ENCODE measurements around the gene MSTN.

MSTN gene

DNA sequence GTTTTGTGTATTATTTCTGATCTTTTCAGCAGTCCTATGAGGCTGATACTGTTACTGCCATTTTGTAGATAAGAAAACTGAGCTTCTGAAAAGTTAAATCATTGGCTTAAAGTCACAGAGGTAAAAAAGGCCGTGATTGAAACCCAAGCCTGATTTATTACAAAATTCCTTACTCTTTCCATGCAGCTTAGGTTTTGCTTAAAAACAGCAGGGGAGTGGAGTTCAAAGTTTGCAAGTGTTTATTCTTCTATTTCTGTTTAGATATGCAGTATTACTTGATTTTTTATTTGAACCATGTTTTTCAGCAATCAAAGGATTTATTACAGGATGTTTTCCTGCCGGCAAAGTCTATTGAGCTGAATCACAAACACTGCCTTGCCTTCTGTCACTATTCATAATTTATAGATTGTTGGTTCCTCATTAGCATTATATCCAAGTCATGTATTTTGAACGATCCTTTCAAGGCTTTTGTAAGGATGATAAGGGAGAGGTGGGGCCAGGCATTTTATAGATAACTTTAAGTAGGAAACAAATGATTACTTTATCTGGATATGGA, 31.9 kb upstream of the MSTN start:
- H3K36me3 ChIP-seq (ENCODE audit: control insufficient read depth in 2 of 2, insufficient read depth in 2 of 2, low read length in 2 of 2): no peaks in the 10 kb centered on the region
- H3K4me1 ChIP-seq (ENCODE audit: control insufficient read depth, insufficient read depth, low read length): no peaks in the 10 kb centered on the region
- no peak overlapping the region for H3K4me3 ChIP-seq (ENCODE audit: low read length in 2 of 2)
- H3K27ac ChIP-seq (ENCODE audit: low read length): no peak overlapping the region
- no peaks in the 10 kb centered on the region for H3K9me3 ChIP-seq (ENCODE audit: control insufficient read depth in 2 of 2, low read length in 2 of 2)
- H3K9ac ChIP-seq (ENCODE audit: low read length in 2 of 2): no peak overlapping the region
- H3K27me3 ChIP-seq (ENCODE audit: control insufficient read depth in 1 of 2, insufficient read depth in 2 of 2, low read length in 2 of 2): no peaks in the 10 kb centered on the region

DNA sequence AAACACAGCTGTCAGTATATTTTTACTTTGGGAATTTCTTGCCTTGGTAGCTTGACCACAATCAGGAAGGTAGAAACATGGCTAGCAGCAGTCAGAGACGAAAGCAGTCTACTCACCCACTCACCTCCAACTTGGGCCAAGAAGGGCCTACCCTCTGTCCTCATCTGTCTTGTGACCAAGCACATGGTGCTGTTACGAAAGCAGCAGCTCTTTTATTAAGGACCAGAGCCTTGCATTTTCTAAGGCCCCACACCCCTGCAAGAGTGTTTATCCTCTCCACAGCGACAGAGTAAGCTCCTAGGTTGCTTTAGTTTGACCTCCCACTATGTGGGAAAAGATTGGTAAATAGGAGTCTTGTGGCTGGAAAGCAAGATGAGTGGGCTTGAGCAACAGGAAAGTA, 31.3 kb upstream of the MSTN start:
- H3K4me1 ChIP-seq (ENCODE audit: control insufficient read depth, insufficient read depth, low read length): no peaks in the 10 kb centered on the region
- H3K9me3 ChIP-seq (ENCODE audit: control insufficient read depth in 2 of 2, low read length in 2 of 2): no peaks in the 10 kb centered on the region
- H3K4me3 ChIP-seq (ENCODE audit: low read length in 2 of 2): no peak overlapping the region
- no peak overlapping the region for H3K9ac ChIP-seq (ENCODE audit: low read length in 2 of 2)
- no peaks in the 10 kb centered on the region for H3K36me3 ChIP-seq (ENCODE audit: control insufficient read depth in 2 of 2, insufficient read depth in 2 of 2, low read length in 2 of 2)
- H3K27ac ChIP-seq (ENCODE audit: low read length): no peak overlapping the region
- H3K27me3 ChIP-seq (ENCODE audit: control insufficient read depth in 1 of 2, insufficient read depth in 2 of 2, low read length in 2 of 2): no peaks in the 10 kb centered on the region

DNA sequence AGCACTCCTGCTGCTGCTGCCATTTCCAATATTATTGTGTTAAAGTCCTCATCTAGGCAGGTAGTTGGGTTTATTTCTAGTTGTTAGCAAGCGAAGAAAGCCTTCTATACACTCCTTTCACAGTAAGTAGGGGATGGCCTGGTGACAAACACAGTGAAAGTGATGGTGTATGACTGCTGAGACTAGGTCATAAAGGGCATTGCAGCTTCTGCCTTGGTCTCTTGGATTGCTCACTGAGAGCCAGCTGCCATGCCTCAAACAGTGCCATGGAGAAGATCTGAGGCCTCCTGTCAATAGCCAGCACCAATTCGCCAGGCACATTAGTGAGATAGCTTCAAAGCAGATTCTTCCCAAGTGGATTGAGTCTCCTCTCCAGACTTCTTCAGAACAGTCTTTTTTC, 27.6 kb upstream of the MSTN start:
- Histone ChIP-seq H3K27me3 (ENCODE audit: control insufficient read depth in 1 of 2, insufficient read depth in 2 of 2, low read length in 2 of 2) (no peaks in the 10 kb centered on the region), H3K9me3 (ENCODE audit: control insufficient read depth in 2 of 2, low read length in 2 of 2) (no peaks in the 10 kb centered on the region), H3K4me3 (ENCODE audit: low read length in 2 of 2) (no peak overlapping the region), H3K9ac (ENCODE audit: low read length in 2 of 2) (no peak overlapping the region), H3K4me1 (ENCODE audit: control insufficient read depth, insufficient read depth, low read length) (no peaks in the 10 kb centered on the region), H3K36me3 (ENCODE audit: control insufficient read depth in 2 of 2, insufficient read depth in 2 of 2, low read length in 2 of 2) (no peaks in the 10 kb centered on the region), H3K27ac (ENCODE audit: low read length) (no peak overlapping the region)

DNA sequence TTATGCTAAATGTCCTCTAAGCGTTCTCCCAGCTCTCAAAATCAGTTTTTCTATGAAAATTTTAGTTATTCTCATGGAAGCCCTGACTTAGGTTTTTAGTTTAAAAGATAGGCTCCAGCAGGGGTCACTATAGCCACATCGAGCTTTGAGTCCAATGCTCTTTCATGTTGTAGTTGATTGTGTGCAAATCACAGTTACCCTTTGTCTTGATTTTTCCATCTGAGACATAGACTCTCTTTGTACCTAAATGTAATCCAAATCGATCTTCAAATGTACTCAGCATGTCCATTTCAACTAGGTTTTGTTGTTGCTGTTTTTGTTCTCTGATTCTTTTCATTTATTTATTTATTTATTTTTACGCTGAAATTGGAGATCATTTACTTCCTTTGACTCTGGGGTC, 26.4 kb upstream of the MSTN start:
- Histone ChIP-seq H3K27ac (ENCODE audit: low read length) (no peak overlapping the region), H3K9ac (ENCODE audit: low read length in 2 of 2) (no peak overlapping the region), H3K27me3 (ENCODE audit: control insufficient read depth in 1 of 2, insufficient read depth in 2 of 2, low read length in 2 of 2) (no peaks in the 10 kb centered on the region), H3K9me3 (ENCODE audit: control insufficient read depth in 2 of 2, low read length in 2 of 2) (no peaks in the 10 kb centered on the region), H3K36me3 (ENCODE audit: control insufficient read depth in 2 of 2, insufficient read depth in 2 of 2, low read length in 2 of 2) (no peaks in the 10 kb centered on the region), H3K4me1 (ENCODE audit: control insufficient read depth, insufficient read depth, low read length) (no peaks in the 10 kb centered on the region), H3K4me3 (ENCODE audit: low read length in 2 of 2) (no peak overlapping the region)

DNA sequence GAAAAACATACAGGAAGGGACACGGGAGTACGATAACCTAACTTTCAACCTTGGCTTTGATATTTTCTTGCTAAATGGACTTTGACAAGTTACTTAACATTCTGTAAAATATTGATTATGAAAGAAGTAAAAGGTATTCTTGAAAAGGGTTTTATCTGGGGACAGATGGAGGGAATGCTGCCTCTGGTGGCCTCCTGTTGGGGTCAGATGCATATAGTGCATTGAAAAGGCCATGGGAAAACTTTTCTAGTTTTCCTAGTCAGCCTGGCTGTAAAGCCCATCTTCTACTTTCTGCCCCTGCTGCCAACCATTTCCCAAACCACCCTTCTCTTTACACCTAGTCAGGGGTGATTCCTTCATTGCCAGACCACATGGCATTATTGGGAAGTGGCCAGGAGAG, 22.2 kb upstream of the MSTN start:
- H3K4me1 ChIP-seq (ENCODE audit: control insufficient read depth, insufficient read depth, low read length): no peaks in the 10 kb centered on the region
- H3K9me3 ChIP-seq (ENCODE audit: control insufficient read depth in 2 of 2, low read length in 2 of 2): no peaks in the 10 kb centered on the region
- no peaks in the 10 kb centered on the region for H3K36me3 ChIP-seq (ENCODE audit: control insufficient read depth in 2 of 2, insufficient read depth in 2 of 2, low read length in 2 of 2)
- H3K27me3 ChIP-seq (ENCODE audit: control insufficient read depth in 1 of 2, insufficient read depth in 2 of 2, low read length in 2 of 2): no peaks in the 10 kb centered on the region
- no peak overlapping the region for H3K27ac ChIP-seq (ENCODE audit: low read length)
- H3K9ac ChIP-seq (ENCODE audit: low read length in 2 of 2): no peak overlapping the region
- no peak overlapping the region for H3K4me3 ChIP-seq (ENCODE audit: low read length in 2 of 2)

DNA sequence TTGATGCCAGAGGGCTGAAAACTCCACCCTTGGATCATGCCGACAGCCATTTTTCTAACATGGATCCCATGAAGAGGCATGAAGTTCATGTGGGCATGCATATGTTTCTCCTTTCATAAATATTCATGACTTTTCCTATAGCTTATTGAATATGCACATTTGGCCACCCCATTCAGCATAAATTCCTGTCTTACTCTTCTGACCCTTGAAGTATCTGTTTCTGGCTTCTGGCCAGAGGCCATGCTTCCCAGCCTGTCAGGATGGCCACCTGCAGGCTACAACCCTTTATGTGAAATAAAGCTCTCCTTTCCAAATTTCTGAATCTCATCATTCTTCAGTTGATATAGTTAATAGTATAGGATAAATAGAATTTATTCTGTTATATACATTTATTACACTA, 19.6 kb upstream of the MSTN start:
- H3K9me3 ChIP-seq (ENCODE audit: control insufficient read depth in 2 of 2, low read length in 2 of 2): no peaks in the 10 kb centered on the region
- H3K4me1 ChIP-seq (ENCODE audit: control insufficient read depth, insufficient read depth, low read length): no peaks in the 10 kb centered on the region
- no peak overlapping the region for H3K9ac ChIP-seq (ENCODE audit: low read length in 2 of 2)
- no peaks in the 10 kb centered on the region for H3K27me3 ChIP-seq (ENCODE audit: control insufficient read depth in 1 of 2, insufficient read depth in 2 of 2, low read length in 2 of 2)
- no peaks in the 10 kb centered on the region for H3K36me3 ChIP-seq (ENCODE audit: control insufficient read depth in 2 of 2, insufficient read depth in 2 of 2, low read length in 2 of 2)
- no peak overlapping the region for H3K27ac ChIP-seq (ENCODE audit: low read length)
- H3K4me3 ChIP-seq (ENCODE audit: low read length in 2 of 2): no peak overlapping the region

DNA sequence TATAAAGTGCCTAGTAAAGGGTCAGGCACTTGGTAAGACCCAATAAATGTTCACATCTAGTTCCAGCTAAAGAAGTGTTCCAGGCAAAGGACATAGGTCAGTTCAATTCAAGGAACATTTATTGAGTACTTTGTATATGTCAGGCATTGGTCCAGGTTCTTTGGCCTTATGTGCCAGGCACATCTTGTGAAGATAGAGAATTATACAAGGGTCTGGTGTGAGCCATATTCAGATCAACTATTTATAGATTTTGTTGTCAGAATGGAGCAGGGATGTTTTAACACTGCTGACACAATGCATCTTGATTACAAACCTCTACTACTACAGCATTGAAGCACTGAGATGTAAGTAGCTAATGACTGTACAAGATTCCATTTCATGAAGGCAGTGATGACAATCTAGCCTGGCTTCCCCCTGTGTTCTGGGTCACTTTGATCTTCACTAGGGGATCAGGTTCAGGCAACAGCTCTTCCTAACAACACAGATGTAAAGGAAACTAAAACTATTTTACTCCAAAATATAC, 18.1 kb upstream of the MSTN start:
- H3K9ac ChIP-seq (ENCODE audit: low read length in 2 of 2): no peak overlapping the region
- H3K36me3 ChIP-seq (ENCODE audit: control insufficient read depth in 2 of 2, insufficient read depth in 2 of 2, low read length in 2 of 2): no peaks in the 10 kb centered on the region

DNA sequence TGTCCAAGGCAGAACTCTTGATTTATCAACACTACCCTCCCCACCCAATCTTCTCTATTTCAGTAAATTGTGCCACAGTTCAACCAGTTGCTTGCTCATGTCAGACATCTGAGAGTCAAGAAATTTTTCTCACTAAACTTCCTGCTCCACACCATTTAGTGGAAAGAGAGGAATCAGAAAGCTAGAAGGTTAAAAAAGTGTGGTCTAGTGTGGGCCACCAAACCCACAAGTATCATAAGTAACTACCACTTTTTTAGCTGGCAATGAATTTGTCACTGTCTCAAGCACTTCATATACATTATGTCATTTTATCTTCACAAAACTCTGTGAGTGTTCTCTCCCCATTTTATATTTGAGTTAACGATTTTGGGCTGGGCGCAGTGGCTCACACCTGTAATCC, 16.6 kb upstream of the MSTN start:
- Histone ChIP-seq H3K36me3 (ENCODE audit: control insufficient read depth in 2 of 2, insufficient read depth in 2 of 2, low read length in 2 of 2) (no peaks in the 10 kb centered on the region), H3K27ac (ENCODE audit: low read length) (no peak overlapping the region), H3K4me1 (ENCODE audit: control insufficient read depth, insufficient read depth, low read length) (no peaks in the 10 kb centered on the region), H3K27me3 (ENCODE audit: control insufficient read depth in 1 of 2, insufficient read depth in 2 of 2, low read length in 2 of 2) (no peaks in the 10 kb centered on the region), H3K9me3 (ENCODE audit: control insufficient read depth in 2 of 2, low read length in 2 of 2) (no peaks in the 10 kb centered on the region), H3K4me3 (ENCODE audit: low read length in 2 of 2) (no peak overlapping the region), H3K9ac (ENCODE audit: low read length in 2 of 2) (no peak overlapping the region)

More for the DNA sequence above, 18.1 kb upstream of the MSTN start:
- H3K27ac ChIP-seq (ENCODE audit: low read length): no peak overlapping the region
- H3K27me3 ChIP-seq (ENCODE audit: control insufficient read depth in 1 of 2, insufficient read depth in 2 of 2, low read length in 2 of 2): no peaks in the 10 kb centered on the region
- H3K4me1 ChIP-seq (ENCODE audit: control insufficient read depth, insufficient read depth, low read length): no peaks in the 10 kb centered on the region
- no peak overlapping the region for H3K4me3 ChIP-seq (ENCODE audit: low read length in 2 of 2)
- no peaks in the 10 kb centered on the region for H3K9me3 ChIP-seq (ENCODE audit: control insufficient read depth in 2 of 2, low read length in 2 of 2)

DNA sequence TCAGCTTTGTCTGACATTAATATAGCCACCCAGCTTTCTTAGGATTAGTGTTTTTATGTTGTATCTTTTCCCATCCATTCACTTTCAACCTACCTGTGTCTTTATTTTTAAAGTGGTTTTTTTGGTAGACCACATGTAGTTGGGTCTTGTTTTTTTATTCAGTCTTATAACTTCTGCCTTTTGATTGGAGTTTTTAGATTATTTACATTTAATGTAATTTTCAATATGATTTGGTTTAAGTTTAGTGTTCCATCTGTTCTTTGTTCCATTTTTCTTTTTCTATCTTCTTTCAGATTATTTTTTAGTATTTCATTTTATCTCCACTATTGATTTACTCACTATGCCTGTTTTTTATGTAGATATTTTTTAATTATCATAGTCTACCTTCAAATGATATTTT, 13.1 kb upstream of the MSTN start:
- Histone ChIP-seq H3K27ac (ENCODE audit: low read length) (no peak overlapping the region), H3K9me3 (ENCODE audit: control insufficient read depth in 2 of 2, low read length in 2 of 2) (no peaks in the 10 kb centered on the region), H3K27me3 (ENCODE audit: control insufficient read depth in 1 of 2, insufficient read depth in 2 of 2, low read length in 2 of 2) (no peaks in the 10 kb centered on the region), H3K36me3 (ENCODE audit: control insufficient read depth in 2 of 2, insufficient read depth in 2 of 2, low read length in 2 of 2) (no peaks in the 10 kb centered on the region), H3K9ac (ENCODE audit: low read length in 2 of 2) (no peak overlapping the region), H3K4me3 (ENCODE audit: low read length in 2 of 2) (no peak overlapping the region), H3K4me1 (ENCODE audit: control insufficient read depth, insufficient read depth, low read length) (no peaks in the 10 kb centered on the region)

DNA sequence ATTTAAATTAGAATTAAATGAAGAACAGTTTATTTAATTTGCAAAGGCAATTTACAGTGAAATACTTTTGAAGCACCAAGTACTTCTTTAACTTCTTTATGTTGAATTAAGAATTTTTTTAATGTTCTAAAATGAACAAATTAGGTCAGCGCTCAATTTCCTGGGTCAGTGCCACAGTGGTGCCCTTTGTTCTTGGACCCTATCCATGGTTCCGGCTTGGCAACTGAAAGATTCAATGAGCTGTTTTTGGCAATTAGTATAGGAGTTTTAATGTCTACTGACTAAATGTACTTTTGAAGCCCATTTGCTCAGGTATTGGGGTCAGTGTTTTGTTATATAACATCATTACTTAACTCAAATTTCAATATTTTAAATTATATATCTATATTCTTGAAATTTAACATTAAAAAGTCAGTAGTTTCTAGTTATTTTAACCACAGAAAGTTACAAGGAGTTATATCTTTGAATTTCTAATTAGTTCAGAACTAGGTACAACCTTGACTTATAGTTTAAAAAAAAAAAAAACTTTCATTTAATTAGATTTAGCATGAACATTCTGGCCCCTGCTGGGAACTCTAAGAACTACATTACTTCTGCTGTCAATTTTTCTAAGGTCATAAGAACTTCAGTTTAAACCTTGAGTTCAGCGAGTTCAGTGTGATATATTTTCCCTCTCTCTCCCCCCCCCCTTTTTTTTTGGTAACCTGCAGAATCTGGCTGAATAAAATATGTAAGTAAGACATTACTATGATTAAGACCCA, 7.6 kb upstream of the MSTN start:
- no peak overlapping the region for H3K9ac ChIP-seq (ENCODE audit: low read length in 2 of 2)
- H3K27ac ChIP-seq (ENCODE audit: low read length): no peak overlapping the region
- H3K4me1 ChIP-seq (ENCODE audit: control insufficient read depth, insufficient read depth, low read length): no peaks in the 10 kb centered on the region
- H3K9me3 ChIP-seq (ENCODE audit: control insufficient read depth in 2 of 2, low read length in 2 of 2): no peaks in the 10 kb centered on the region
- H3K4me3 ChIP-seq (ENCODE audit: low read length in 2 of 2): no peak overlapping the region
- H3K27me3 ChIP-seq (ENCODE audit: control insufficient read depth in 1 of 2, insufficient read depth in 2 of 2, low read length in 2 of 2): no peaks in the 10 kb centered on the region
- no peaks in the 10 kb centered on the region for H3K36me3 ChIP-seq (ENCODE audit: control insufficient read depth in 2 of 2, insufficient read depth in 2 of 2, low read length in 2 of 2)

DNA sequence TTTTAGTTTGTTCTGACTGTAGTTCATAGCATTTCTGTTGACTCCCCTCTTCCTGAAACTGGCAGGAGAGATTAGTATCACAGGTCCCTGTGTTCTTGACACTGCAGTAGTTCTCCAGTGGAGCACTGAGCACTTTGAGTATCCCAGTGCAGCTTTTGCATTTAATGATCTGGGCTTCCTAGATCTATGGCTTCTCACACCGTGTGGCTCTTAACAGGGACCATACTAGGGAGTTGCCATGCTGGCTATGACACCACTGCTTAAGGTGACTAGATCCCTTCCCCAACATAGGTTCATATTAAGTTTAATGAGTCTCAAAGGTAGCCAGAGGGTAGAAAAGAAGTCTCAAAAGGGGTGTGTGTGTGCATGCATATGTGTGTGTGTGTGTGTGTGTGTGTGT, 6.2 kb upstream of the MSTN start:
- no peaks in the 10 kb centered on the region for H3K4me1 ChIP-seq (ENCODE audit: control insufficient read depth, insufficient read depth, low read length)
- H3K27me3 ChIP-seq (ENCODE audit: control insufficient read depth in 1 of 2, insufficient read depth in 2 of 2, low read length in 2 of 2): no peaks in the 10 kb centered on the region
- no peaks in the 10 kb centered on the region for H3K9me3 ChIP-seq (ENCODE audit: control insufficient read depth in 2 of 2, low read length in 2 of 2)
- no peak overlapping the region for H3K27ac ChIP-seq (ENCODE audit: low read length)
- H3K36me3 ChIP-seq (ENCODE audit: control insufficient read depth in 2 of 2, insufficient read depth in 2 of 2, low read length in 2 of 2): no peaks in the 10 kb centered on the region
- no peak overlapping the region for H3K9ac ChIP-seq (ENCODE audit: low read length in 2 of 2)
- H3K4me3 ChIP-seq (ENCODE audit: low read length in 2 of 2): no peak overlapping the region

Data from stomach smooth muscle (tissue), 2 donors.